HepG2 (cell line): Measurements from ENCODE around the gene BCAP29. TPM values are rescaled to one million over a fixed set of nuclear protein-coding genes. Genes with fewer than 3 reads are reported as not detected.

Experiments
- AHDC1 ChIP-seq: sonication (generic); formaldehyde crosslinking; IDR thresholded peaks from 2 replicates; pipeline ENCODE4 v1.5.1; 2020; ENCODE audit warnings: mild to moderate bottlenecking, missing genetic modification reagents, borderline replicate concordance
- BHLHE40 ChIP-seq: IDR thresholded peaks from 2 replicates; pipeline ENCODE4 v1.6.1; 2011; ENCODE audit warnings: low read length, improper control_type of control experiment
- BRF2 ChIP-seq: sonication (generic); formaldehyde crosslinking; IDR thresholded peaks from 2 replicates; pipeline ENCODE4 v1.8.1; 2022; ENCODE audit warnings: mild to moderate bottlenecking, missing genetic modification reagents
- FOXA1 ChIP-seq, 2 experiments: fragments of 450-650 bp in 1 of 2; sonication (generic) in 1 of 2; formaldehyde crosslinking in 1 of 2; IDR thresholded peaks; 2 replicates each; pipeline versions ENCODE4 v1.4.0 to v1.6.1; 2016 to 2020; ENCODE audit warnings: missing genetic modification reagents in 1 of 2
- KMT2A ChIP-seq: sonication (generic); formaldehyde crosslinking; IDR thresholded peaks from 2 replicates; pipeline ENCODE4 v1.4.0; 2020; ENCODE audit warnings: missing genetic modification reagents
- MAZ ChIP-seq, 2 experiments: sonication (generic) in 1 of 2; formaldehyde crosslinking in 1 of 2; IDR thresholded peaks; 2 replicates each; pipeline versions ENCODE4 v1.5.0 to v1.6.1; 2012 to 2020; ENCODE audit warnings: low read depth in 2 of 2, mild to moderate bottlenecking in 2 of 2, borderline replicate concordance in 1 of 2, improper control_type of control experiment in 1 of 2, low read length in 1 of 2, missing genetic modification reagents in 1 of 2, moderate library complexity in 1 of 2
- MTA1 ChIP-seq: sonication (generic); formaldehyde crosslinking; IDR thresholded peaks from 2 replicates; pipeline ENCODE4 v1.4.0; 2020; ENCODE audit warnings: missing genetic modification reagents, mild to moderate bottlenecking, borderline replicate concordance
- SUZ12 ChIP-seq: fragments of 150-350 bp; IDR thresholded peaks from 2 replicates; pipeline ENCODE4 v1.6.1; 2014; ENCODE audit warnings: low read depth, low read length
- TBX2 ChIP-seq: sonication (generic); formaldehyde crosslinking; IDR thresholded peaks from 2 replicates; pipeline ENCODE4 v1.5.0; 2020; ENCODE audit warnings: missing genetic modification reagents, mild to moderate bottlenecking, borderline replicate concordance
- ZBTB34 ChIP-seq: sonication (generic); formaldehyde crosslinking; IDR thresholded peaks from 2 replicates; pipeline ENCODE4 v1.8.0; 2022; ENCODE audit warnings: mild to moderate bottlenecking, missing genetic modification reagents
- ZFP1 ChIP-seq: IDR thresholded peaks from 2 replicates; pipeline ENCODE4 v1.6.1; 2016
- ZNF574 ChIP-seq: sonication (generic); formaldehyde crosslinking; IDR thresholded peaks from 2 replicates; pipeline ENCODE4 v1.4.0; 2020; ENCODE audit warnings: missing genetic modification reagents
- ZNF724P ChIP-seq: sonication (generic); formaldehyde crosslinking; IDR thresholded peaks from 2 replicates; pipeline ENCODE4 v1.8.0; 2022; ENCODE audit warnings: missing genetic modification reagents, borderline replicate concordance
- ZNF766 ChIP-seq: sonication (generic); formaldehyde crosslinking; IDR thresholded peaks from 2 replicates; pipeline ENCODE4 v1.5.0; 2020; ENCODE audit warnings: missing genetic modification reagents, borderline replicate concordance
- polyA plus RNA-seq, 8 experiments: library from polyadenylated mRNA; depleted of rRNA in 3 of 8; stranded (reverse) in 7 of 8; unstranded in 1 of 8; fragments of >200 nt; fragmentation: Illumina TruSeq in 4 of 8; extraction: Trizol in 4 of 8; gene quantifications; 2 replicates each; pipeline versions ENCODE4 v1.2.1 to v1.2.3, GENCODE V29; 2011 to 2016; ENCODE audit warnings: low read depth in 4 of 8, missing spikeins in 1 of 8, mixed read lengths in 1 of 8; ENCODE audit not compliant: insufficient read depth in 1 of 8
- total RNA-seq, 5 experiments: library from RNA; depleted of rRNA; stranded (reverse); fragments of >200 nt; fragmentation: Illumina TruSeq; extraction: Trizol; gene quantifications; 2 replicates each; pipeline ENCODE4 v1.2.3, GENCODE V29; 2016; ENCODE audit warnings: low read depth in 1 of 5

BCAP29 gene
- total and polyA plus RNA-seq, 2 of the 13 experiments (the other 11 are each of a cell fraction or from before 2014, with no cell fraction given): 15.3 to 35.6 TPM

- 0 out of 2 replicates have a peak, but pooled peaks have one; percentile 36 for TF ChIP-seq ZBTB34 (CRISPR knock-in tag)
- TF ChIP-seq BHLHE40: peak; percentile 30; the same call in 1 of the 2 replicates
- TF ChIP-seq BRF2 (CRISPR knock-in tag): no peak
- TF ChIP-seq AHDC1 (CRISPR knock-in tag): 0 out of 2 replicates have a peak, but pooled peaks have one; percentile 27
- peak; percentile 22; the same call in 1 of the 2 replicates for TF ChIP-seq TBX2 (CRISPR knock-in tag)
- 0 out of 2 replicates have a peak, but pooled peaks have one; percentile 28 for TF ChIP-seq MTA1
- TF ChIP-seq ZNF766 (CRISPR knock-in tag): no peak
- 0 out of 2 replicates have a peak, but pooled peaks have one; percentile 14 for TF ChIP-seq ZNF724P (CRISPR knock-in tag)
- TF ChIP-seq ZNF574: peak; percentile 46; the same call in 1 of the 2 replicates
- no peak for TF ChIP-seq SUZ12
- no peak for TF ChIP-seq MAZ (IDR thresholded peaks at IDR 0.05; ENCODE audit: borderline replicate concordance, low read depth, low read length)
- no peak for TF ChIP-seq MAZ (CRISPR knock-in tag; IDR thresholded peaks at IDR 0.05; ENCODE audit: low read depth)
- peak; percentile 68; the same call in 1 of the 2 replicates for TF ChIP-seq KMT2A (CRISPR knock-in tag)
- no peak for TF ChIP-seq ZFP1 (CRISPR knock-in tag)
- no peak for TF ChIP-seq FOXA1 (IDR thresholded peaks at IDR 0.05)
- TF ChIP-seq FOXA1 (CRISPR knock-in tag; IDR thresholded peaks at IDR 0.05): no peak
Observed at GRCh38 chr7:107661081-107661864, 81.2 kb downstream of the BCAP29 start (continued).
